Measurements from ENCODE around the gene KRTAP9-8. TPM values are rescaled to one million over a fixed set of nuclear protein-coding genes. Genes with fewer than 3 reads are reported as not detected.
"Not testable (repeated sequence)": the region's sequence is repeated elsewhere in the genome, so short reads cannot be mapped to it uniquely, and the experiment has no call there.

KRTAP9-8 gene
- polyA plus RNA-seq, 1 donor (not counting 4 experiments of a cell fraction or from before 2014, with no cell fraction given), result not detected

DNA sequence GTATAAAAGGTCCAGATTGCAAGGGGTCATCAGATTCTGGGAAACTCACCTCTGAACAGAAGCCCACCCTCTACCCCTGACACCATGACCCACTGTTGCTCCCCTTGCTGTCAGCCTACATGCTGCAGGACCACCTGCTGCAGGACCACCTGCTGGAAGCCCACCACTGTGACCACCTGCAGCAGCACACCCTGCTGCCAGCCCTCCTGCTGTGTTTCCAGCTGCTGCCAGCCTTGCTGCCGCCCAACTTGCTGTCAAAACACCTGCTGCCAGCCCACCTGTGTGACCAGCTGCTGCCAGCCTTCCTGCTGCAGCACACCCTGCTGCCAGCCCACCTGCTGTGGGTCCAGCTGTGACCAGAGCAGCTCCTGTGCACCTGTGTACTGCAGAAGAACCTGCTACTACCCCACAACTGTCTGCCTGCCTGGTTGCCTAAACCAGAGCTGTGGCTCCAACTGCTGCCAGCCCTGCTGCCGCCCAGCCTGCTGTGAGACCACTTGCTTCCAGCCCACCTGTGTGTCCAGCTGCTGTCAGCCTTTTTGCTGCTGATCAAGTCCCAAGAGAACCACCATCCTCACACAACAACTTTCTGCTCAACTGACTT, 11.9 kb downstream of the KRTAP9-8 start, which contains the start of gene KRTAP9-4:
Gene KRTAP9-4, plus strand, starts transcription at position 51 of the 604 bp plus-strand sequence. Its CDS starts 34 bp downstream, at position 85.
- H3K36me3 ChIP-seq (ENCODE audit: control insufficient read depth in 2 of 2, extremely low read depth in 1 of 2, insufficient read depth in 2 of 2, low read length in 2 of 2); H3K9me3 ChIP-seq (ENCODE audit: control insufficient read depth, low read depth, low read length); H3K9ac ChIP-seq (ENCODE audit: control insufficient read depth, extremely low read depth, insufficient read depth, low read length); H3K27ac ChIP-seq (ENCODE audit: control insufficient read depth, insufficient read depth, low read length); H3K4me3 ChIP-seq (ENCODE audit: control insufficient read depth in 2 of 3, extremely low read depth in 1 of 3, insufficient read depth in 2 of 3, low read depth in 1 of 3, low read length in 3 of 3); H4K20me1 ChIP-seq (ENCODE audit: control insufficient read depth, extremely low read depth, insufficient read depth, low read length); H3K4me1 ChIP-seq (ENCODE audit: control insufficient read depth, extremely low read depth, insufficient read depth, low read length); H3K9me1 ChIP-seq (ENCODE audit: control insufficient read depth, extremely low read depth, insufficient read depth, low read length); H3K79me2 ChIP-seq (ENCODE audit: control insufficient read depth, insufficient read depth, low read length); DNase-seq (ENCODE audit: low read depth, low spot score); H3K4me2 ChIP-seq (ENCODE audit: control insufficient read depth, extremely low read depth, insufficient read depth, low read depth, low read length); dilution Hi-C loops (cut with MboI; ENCODE audit: extremely low pct_ligation_motif_present, low sequenced_read_pairs); FAIRE-seq; H3K27me3 ChIP-seq (ENCODE audit: control insufficient read depth, extremely low read depth, insufficient read depth, low read length); H2AFZ ChIP-seq (ENCODE audit: control insufficient read depth, low read length): not testable (repeated sequence)

DNA sequence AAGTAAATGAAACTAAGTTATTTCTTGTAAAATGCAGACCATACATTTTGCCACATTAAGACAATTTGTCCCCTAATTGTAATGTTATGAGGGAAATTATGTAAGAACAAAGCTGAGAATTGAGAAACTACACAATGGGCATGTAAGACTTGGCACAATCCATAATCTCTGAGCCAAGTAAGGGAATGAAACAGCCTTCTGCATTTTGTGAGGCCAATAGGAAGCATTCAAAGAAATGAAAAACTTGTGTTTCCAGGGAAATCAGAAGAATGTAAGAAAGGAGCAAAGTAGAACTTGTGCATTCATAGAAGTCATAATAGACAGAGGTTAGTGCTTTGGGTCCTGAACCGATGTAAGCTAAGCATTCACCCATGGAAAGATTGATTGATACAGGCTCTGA, 13.5 kb downstream of the KRTAP9-8 start:
- no peaks in the 10 kb centered on the region for H4K20me1 ChIP-seq (ENCODE audit: control insufficient read depth, extremely low read depth, insufficient read depth, low read length)
- H3K79me2 ChIP-seq (ENCODE audit: control insufficient read depth, insufficient read depth, low read length), result no peaks in the 10 kb centered on the region
- TF ChIP-seq, protein P1, sequence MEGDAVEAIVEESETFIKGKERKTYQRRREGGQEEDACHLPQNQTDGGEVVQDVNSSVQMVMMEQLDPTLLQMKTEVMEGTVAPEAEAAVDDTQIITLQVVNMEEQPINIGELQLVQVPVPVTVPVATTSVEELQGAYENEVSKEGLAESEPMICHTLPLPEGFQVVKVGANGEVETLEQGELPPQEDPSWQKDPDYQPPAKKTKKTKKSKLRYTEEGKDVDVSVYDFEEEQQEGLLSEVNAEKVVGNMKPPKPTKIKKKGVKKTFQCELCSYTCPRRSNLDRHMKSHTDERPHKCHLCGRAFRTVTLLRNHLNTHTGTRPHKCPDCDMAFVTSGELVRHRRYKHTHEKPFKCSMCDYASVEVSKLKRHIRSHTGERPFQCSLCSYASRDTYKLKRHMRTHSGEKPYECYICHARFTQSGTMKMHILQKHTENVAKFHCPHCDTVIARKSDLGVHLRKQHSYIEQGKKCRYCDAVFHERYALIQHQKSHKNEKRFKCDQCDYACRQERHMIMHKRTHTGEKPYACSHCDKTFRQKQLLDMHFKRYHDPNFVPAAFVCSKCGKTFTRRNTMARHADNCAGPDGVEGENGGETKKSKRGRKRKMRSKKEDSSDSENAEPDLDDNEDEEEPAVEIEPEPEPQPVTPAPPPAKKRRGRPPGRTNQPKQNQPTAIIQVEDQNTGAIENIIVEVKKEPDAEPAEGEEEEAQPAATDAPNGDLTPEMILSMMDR (optimal IDR thresholded peaks at IDR 0.05 in 1 of 3, IDR thresholded peaks at IDR 0.05 in 1 of 3, conservative IDR thresholded peaks at IDR 0.05 in 1 of 3; ENCODE audit: extremely low read depth in 1 of 3, insufficient read depth in 2 of 3, low read length in 3 of 3), result no peak
- TF ChIP-seq EZH2 (IDR thresholded peaks at IDR 0.05; ENCODE audit: low read length), result no peak
- no peak overlapping the region for H3K9ac ChIP-seq (ENCODE audit: control insufficient read depth, extremely low read depth, insufficient read depth, low read length)
- no peaks in the 10 kb centered on the region for H3K36me3 ChIP-seq (ENCODE audit: control insufficient read depth in 2 of 2, extremely low read depth in 1 of 2, insufficient read depth in 2 of 2, low read length in 2 of 2)
- H3K9me3 ChIP-seq (ENCODE audit: control insufficient read depth, low read depth, low read length), result no peaks in the 10 kb centered on the region
- H3K4me2 ChIP-seq (ENCODE audit: control insufficient read depth, extremely low read depth, insufficient read depth, low read depth, low read length), result no peak overlapping the region
- dilution Hi-C loops (cut with MboI; ENCODE audit: extremely low pct_ligation_motif_present, low sequenced_read_pairs), result no loop called here
- DNase-seq (ENCODE audit: low read depth, low spot score) (no peak), FAIRE-seq (no peak)
- H3K4me3 ChIP-seq (ENCODE audit: control insufficient read depth in 2 of 3, extremely low read depth in 1 of 3, insufficient read depth in 2 of 3, low read depth in 1 of 3, low read length in 3 of 3), result no peak overlapping the region
- H3K27ac ChIP-seq (ENCODE audit: control insufficient read depth, insufficient read depth, low read length), result no peak overlapping the region
- H3K27me3 ChIP-seq (ENCODE audit: control insufficient read depth, extremely low read depth, insufficient read depth, low read length), result peaks cover 4% of the 10 kb centered on the region
- no peak overlapping the region for H2AFZ ChIP-seq (ENCODE audit: control insufficient read depth, low read length)
- H3K9me1 ChIP-seq (ENCODE audit: control insufficient read depth, extremely low read depth, insufficient read depth, low read length), result no peaks in the 10 kb centered on the region
- H3K4me1 ChIP-seq (ENCODE audit: control insufficient read depth, extremely low read depth, insufficient read depth, low read length), result no peaks in the 10 kb centered on the region

DNA sequence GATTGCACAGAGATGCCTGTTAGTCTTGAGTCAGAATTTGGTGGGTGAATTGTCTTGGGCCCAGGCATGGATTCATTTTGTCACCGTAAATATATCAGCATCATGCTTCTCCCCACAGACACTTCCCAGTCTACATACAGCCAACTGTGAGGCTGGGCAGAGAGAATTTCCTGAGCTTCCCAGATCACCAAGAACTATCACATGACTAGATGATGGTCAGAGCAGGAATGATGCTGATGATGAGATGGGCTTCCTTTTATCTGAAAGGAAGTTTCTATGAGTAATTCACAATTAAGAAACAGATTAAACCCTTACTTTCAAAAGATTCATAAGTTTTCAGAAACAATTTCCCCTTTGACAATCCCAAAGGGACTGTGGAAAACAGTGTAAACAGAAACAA, 17.1 kb downstream of the KRTAP9-8 start:
- Histone ChIP-seq H4K20me1 (ENCODE audit: control insufficient read depth, extremely low read depth, insufficient read depth, low read length) (no peaks in the 10 kb centered on the region), H3K4me2 (ENCODE audit: control insufficient read depth, extremely low read depth, insufficient read depth, low read depth, low read length) (no peak overlapping the region), H2AFZ (ENCODE audit: control insufficient read depth, low read length) (no peak overlapping the region), H3K27me3 (ENCODE audit: control insufficient read depth, extremely low read depth, insufficient read depth, low read length) (no peaks in the 10 kb centered on the region), H3K27ac (ENCODE audit: control insufficient read depth, insufficient read depth, low read length) (no peak overlapping the region), H3K9me1 (ENCODE audit: control insufficient read depth, extremely low read depth, insufficient read depth, low read length) (no peaks in the 10 kb centered on the region), H3K36me3 (ENCODE audit: control insufficient read depth in 2 of 2, extremely low read depth in 1 of 2, insufficient read depth in 2 of 2, low read length in 2 of 2) (no peaks in the 10 kb centered on the region), H3K4me1 (ENCODE audit: control insufficient read depth, extremely low read depth, insufficient read depth, low read length) (no peaks in the 10 kb centered on the region), H3K79me2 (ENCODE audit: control insufficient read depth, insufficient read depth, low read length) (no peaks in the 10 kb centered on the region), H3K9ac (ENCODE audit: control insufficient read depth, extremely low read depth, insufficient read depth, low read length) (no peak overlapping the region), H3K9me3 (ENCODE audit: control insufficient read depth, low read depth, low read length) (no peaks in the 10 kb centered on the region), H3K4me3 (ENCODE audit: control insufficient read depth in 2 of 3, extremely low read depth in 1 of 3, insufficient read depth in 2 of 3, low read depth in 1 of 3, low read length in 3 of 3) (no peak overlapping the region)
- DNase-seq (ENCODE audit: low read depth, low spot score), result no peak
- dilution Hi-C loops (cut with MboI; ENCODE audit: extremely low pct_ligation_motif_present, low sequenced_read_pairs), result no loop called here
- no peak for FAIRE-seq
- no peak for TF ChIP-seq EZH2 (IDR thresholded peaks at IDR 0.05; ENCODE audit: low read length)
- TF ChIP-seq, protein P1 (optimal IDR thresholded peaks at IDR 0.05 in 1 of 3, IDR thresholded peaks at IDR 0.05 in 1 of 3, conservative IDR thresholded peaks at IDR 0.05 in 1 of 3; ENCODE audit: extremely low read depth in 1 of 3, insufficient read depth in 2 of 3, low read length in 3 of 3), result no peak
